AG04450 (cell line): ENCODE data around the gene WDR5. TPM values are rescaled to one million over a fixed set of nuclear protein-coding genes. Genes with fewer than 3 reads are reported as not detected.

ENCODE experiments used
- CTCF ChIA-PET: fragments of 300-600, 350-600 bp; formaldehyde crosslinking; extraction: SDS; loops from one replicate; lab custom pipeline; 2022; ENCODE audit warnings: antibody characterized with exemption, inconsistent platforms; lab: Charles Lee
- POLR2A ChIA-PET: fragments of 350-600 bp; formaldehyde crosslinking; extraction: SDS; loops from one replicate; lab custom pipeline; 2021; ENCODE audit warnings: antibody characterized with exemption, inconsistent platforms; lab: Yijun Ruan, JAX
- DNase-seq: peaks from one replicate; pipeline ENCODE4 v3.0.0-alpha.2; 2011; ENCODE audit warnings: low read depth, low spot score
- H3K27ac ChIP-seq: one replicate; pipeline ENCODE4 v1.5.1; 2012; ENCODE audit warnings: low read depth, low read length, control low read depth
- H3K27me3 ChIP-seq: one replicate; pipeline ENCODE4 v1.6.0; 2012; ENCODE audit warnings: low read length; ENCODE audit not compliant: control insufficient read depth, insufficient read depth
- H3K4me3 ChIP-seq: 2 replicates; pipeline ENCODE4 v1.5.1; 2011; ENCODE audit warnings: mild to moderate bottlenecking, low read depth, low read length, control low read depth
- H3K9me3 ChIP-seq: 2 replicates; pipeline ENCODE4 v1.5.1; 2012; ENCODE audit warnings: low read length; ENCODE audit not compliant: control insufficient read depth, insufficient read depth
- CTCF ChIP-seq: IDR thresholded peaks from 2 replicates; pipeline ENCODE4 v1.5.1; 2011; ENCODE audit warnings: low read depth, low read length, control low read depth, inconsistent platforms
- polyA plus RNA-seq: library from polyadenylated mRNA; depleted of rRNA; stranded (reverse); fragments of >200 nt; gene quantifications from 2 replicates; pipeline ENCODE4 v1.2.3, GENCODE V29; 2011

The WDR5 gene
- polyA plus RNA-seq, 1 experiment, result 22.3 TPM

- no peak for TF ChIP-seq CTCF
- ChIA-PET POLR2A (no interaction called here), CTCF (interaction anchor here (0.8 kb wide), 1 partner anchor 10 kb away, joined by 3 read pairs; no protein-coding TSS in a partner anchor)
- no peak overlapping the region for H3K27ac ChIP-seq
- peaks cover 36% of the 10 kb centered on the region for H3K27me3 ChIP-seq
- H3K9me3 ChIP-seq, result peaks cover 5% of the 10 kb centered on the region; the same call in 1 of the 2 replicates
- DNase-seq, result no peak
- no peak overlapping the region for H3K4me3 ChIP-seq
These were observed 45.1 kb downstream of the WDR5 start for GRCh38 chr9:134180786-134181647.

- DNase-seq, result no peak
- ChIA-PET CTCF (no interaction called here), POLR2A (no interaction called here)
- H3K27me3 ChIP-seq, result peaks cover 30% of the 10 kb centered on the region
- H3K27ac ChIP-seq, result no peak overlapping the region
- peaks cover 5% of the 10 kb centered on the region; the same call in 1 of the 2 replicates for H3K9me3 ChIP-seq
- no peak for TF ChIP-seq CTCF
- H3K4me3 ChIP-seq, result no peak overlapping the region
These were observed 45.8 kb downstream of the WDR5 start for GRCh38 chr9:134181648-134182034.

- CTCF ChIA-PET, result no interaction called here
- no peak for DNase-seq
- H3K27ac ChIP-seq, result no peak overlapping the region
- POLR2A ChIA-PET, result no interaction called here
- H3K9me3 ChIP-seq, result peaks cover 5% of the 10 kb centered on the region; the same call in 1 of the 2 replicates
- TF ChIP-seq CTCF, result no peak
- peaks cover 27% of the 10 kb centered on the region for H3K27me3 ChIP-seq
- no peak overlapping the region for H3K4me3 ChIP-seq
These were observed 46.7 kb downstream of the WDR5 start for GRCh38 chr9:134182554-134183085.

- CTCF ChIA-PET, result interaction anchor here (1.3 kb wide), 1 partner anchor 15 kb away, joined by 12 read pairs; no protein-coding TSS in a partner anchor
- peaks cover 5% of the 10 kb centered on the region; the same call in 1 of the 2 replicates for H3K9me3 ChIP-seq
- no peak overlapping the region for H3K27ac ChIP-seq
- POLR2A ChIA-PET, result no interaction called here
- no peak overlapping the region for H3K4me3 ChIP-seq
- DNase-seq, result no peak
- no peak for TF ChIP-seq CTCF
- peaks cover 31% of the 10 kb centered on the region for H3K27me3 ChIP-seq
These were observed 49.7 kb downstream of the WDR5 start for GRCh38 chr9:134185536-134186011.
